ENCODE results near the gene KRTAP3-3. TPM values are rescaled to one million over a fixed set of nuclear protein-coding genes. Genes with fewer than 3 reads are reported as not detected.

KRTAP3-3 gene
- total RNA-seq, 2 experiments from 2014 or later: not detected

DNA sequence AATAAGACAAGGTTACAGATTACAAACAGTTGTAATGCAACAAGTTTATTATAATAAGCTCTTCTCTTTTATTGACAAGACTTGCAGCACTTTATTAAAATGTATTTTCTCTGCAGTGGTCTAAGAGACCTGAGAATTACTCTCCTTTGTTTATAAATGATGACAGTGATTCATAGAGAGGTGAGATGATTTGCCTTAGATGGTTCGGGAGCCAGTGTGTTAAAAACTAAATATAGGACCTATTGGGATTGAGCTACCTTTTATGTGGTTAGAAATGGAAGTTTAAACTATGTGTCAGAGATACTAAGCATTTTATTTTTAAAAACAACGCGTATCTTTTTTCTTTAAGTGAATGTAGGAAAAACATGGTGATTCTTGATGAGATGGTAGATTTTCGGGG is 2.9 kb upstream of the KRTAP3-3 start:
- no peak overlapping the region for H3K4me3 Mint-ChIP-seq
- no peaks in the 10 kb centered on the region for H3K4me1 Mint-ChIP-seq
- H3K9me3 Mint-ChIP-seq (ENCODE audit: low read depth): no peaks in the 10 kb centered on the region
- ATAC-seq (no peak), DNase-seq (no peak)
- peaks cover 57% of the 10 kb centered on the region for H3K27me3 Mint-ChIP-seq
- H3K27ac Mint-ChIP-seq: no peak overlapping the region
- H3K36me3 Mint-ChIP-seq: no peaks in the 10 kb centered on the region
- CTCF ChIA-PET: no interaction called here

DNA sequence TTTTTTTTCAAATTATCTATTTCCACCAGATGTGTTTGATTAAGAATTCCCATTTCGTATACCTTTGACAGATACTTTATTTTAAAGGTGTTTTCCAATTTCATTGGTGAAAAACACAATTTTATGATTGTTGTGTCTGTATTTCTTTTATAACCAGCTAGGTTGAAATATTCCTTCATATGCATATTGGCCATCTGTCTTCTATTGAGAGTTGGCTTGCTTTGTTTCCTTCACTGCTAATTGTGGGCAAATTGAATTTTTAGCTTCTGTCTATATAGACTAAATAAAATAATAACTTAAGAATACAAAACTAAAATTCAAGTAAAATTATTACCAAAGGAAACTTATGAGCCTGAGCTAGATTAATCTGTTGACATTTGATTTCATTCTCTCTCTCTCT is 1.2 kb upstream of the KRTAP3-3 start:
- no peak overlapping the region for H3K27ac Mint-ChIP-seq
- no peaks in the 10 kb centered on the region for H3K36me3 Mint-ChIP-seq
- H3K4me1 Mint-ChIP-seq: no peaks in the 10 kb centered on the region
- no peak for DNase-seq
- peaks cover 62% of the 10 kb centered on the region for H3K27me3 Mint-ChIP-seq
- no peaks in the 10 kb centered on the region for H3K9me3 Mint-ChIP-seq (ENCODE audit: low read depth)
- ATAC-seq: no peak
- no peak overlapping the region for H3K4me3 Mint-ChIP-seq
- CTCF ChIA-PET: no interaction called here

DNA sequence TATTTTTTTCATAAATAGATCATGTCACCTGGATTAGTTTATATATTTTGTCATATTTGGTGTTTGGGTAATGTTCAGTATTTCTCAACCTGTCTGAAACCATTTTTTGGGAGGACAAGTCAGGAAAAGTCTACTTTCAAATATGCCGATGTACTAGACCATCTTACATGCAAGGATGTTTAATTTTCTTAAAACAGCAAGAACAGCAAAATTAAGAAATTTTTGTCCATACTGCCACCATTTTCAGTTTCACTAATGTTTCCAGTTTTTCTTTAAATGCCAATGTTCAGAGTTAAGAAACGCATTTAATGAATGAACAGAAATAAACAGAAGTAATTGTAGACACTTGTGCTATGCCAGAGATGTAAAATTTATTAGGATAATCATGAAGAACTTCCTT is 880 bp downstream of the KRTAP3-3 start:
- no peaks in the 10 kb centered on the region for H3K4me1 Mint-ChIP-seq
- CTCF ChIA-PET: no interaction called here

DNA sequence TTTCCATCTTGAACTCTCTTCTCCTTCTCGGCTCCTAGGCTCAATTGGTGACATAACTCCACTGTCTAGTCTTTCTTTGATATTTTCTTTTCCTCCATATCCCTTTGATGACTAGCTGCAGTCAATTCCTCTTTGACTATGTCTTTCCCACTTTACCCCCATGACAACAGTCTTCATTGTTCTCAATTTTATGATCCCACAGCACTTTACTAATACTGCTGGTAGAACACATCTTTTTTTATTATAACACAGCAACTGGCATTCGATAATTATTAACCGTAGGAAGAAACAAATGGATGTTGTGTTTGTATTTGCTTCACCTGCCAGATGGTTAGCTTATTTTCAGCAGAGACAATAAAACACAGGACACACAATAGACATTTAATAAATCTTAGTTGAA is 1.3 kb downstream of the KRTAP3-3 start:
- no peaks in the 10 kb centered on the region for H3K9me3 Mint-ChIP-seq (ENCODE audit: low read depth)
- CTCF ChIA-PET: no interaction called here
- H3K4me3 Mint-ChIP-seq: no peak overlapping the region
- H3K27ac Mint-ChIP-seq: no peak overlapping the region
- ATAC-seq: no peak
- peaks cover 55% of the 10 kb centered on the region for H3K27me3 Mint-ChIP-seq
- DNase-seq: no peak
- no peaks in the 10 kb centered on the region for H3K4me1 Mint-ChIP-seq
- H3K36me3 Mint-ChIP-seq: no peaks in the 10 kb centered on the region

More for the DNA sequence above, 880 bp downstream of the KRTAP3-3 start:
- ATAC-seq (no peak), DNase-seq (no peak)
- H3K27me3 Mint-ChIP-seq: peaks cover 57% of the 10 kb centered on the region
- no peaks in the 10 kb centered on the region for H3K9me3 Mint-ChIP-seq (ENCODE audit: low read depth)
- H3K27ac Mint-ChIP-seq: no peak overlapping the region
- no peaks in the 10 kb centered on the region for H3K36me3 Mint-ChIP-seq
- H3K4me3 Mint-ChIP-seq: no peak overlapping the region

DNA sequence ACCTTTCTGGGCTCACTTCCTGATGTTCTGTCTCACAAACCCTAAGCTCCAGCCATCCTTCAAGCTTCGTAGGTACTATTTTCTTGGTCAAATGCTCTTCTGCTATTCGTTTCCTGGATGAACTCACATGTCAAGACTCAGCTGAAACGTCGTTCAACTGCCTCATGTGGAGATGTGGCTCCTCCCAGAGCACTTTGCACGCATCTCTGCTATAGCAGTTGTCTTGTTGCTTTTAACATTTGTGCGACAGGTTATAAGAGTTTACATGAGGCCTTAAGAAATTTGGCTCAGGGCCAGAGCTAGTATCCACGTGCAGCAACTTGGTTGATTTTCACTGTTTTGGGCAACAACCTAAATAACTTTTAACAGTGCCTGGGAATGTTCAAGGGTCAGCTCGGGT is 7.0 kb downstream of the KRTAP3-3 start:
- H3K4me3 Mint-ChIP-seq: no peak overlapping the region
- H3K36me3 Mint-ChIP-seq: no peaks in the 10 kb centered on the region
- H3K4me1 Mint-ChIP-seq: no peaks in the 10 kb centered on the region
- DNase-seq (no peak), ATAC-seq (no peak)
- peaks cover 46% of the 10 kb centered on the region for H3K27me3 Mint-ChIP-seq
- H3K9me3 Mint-ChIP-seq (ENCODE audit: low read depth): no peaks in the 10 kb centered on the region
- no peak overlapping the region for H3K27ac Mint-ChIP-seq
- CTCF ChIA-PET: no interaction called here

DNA sequence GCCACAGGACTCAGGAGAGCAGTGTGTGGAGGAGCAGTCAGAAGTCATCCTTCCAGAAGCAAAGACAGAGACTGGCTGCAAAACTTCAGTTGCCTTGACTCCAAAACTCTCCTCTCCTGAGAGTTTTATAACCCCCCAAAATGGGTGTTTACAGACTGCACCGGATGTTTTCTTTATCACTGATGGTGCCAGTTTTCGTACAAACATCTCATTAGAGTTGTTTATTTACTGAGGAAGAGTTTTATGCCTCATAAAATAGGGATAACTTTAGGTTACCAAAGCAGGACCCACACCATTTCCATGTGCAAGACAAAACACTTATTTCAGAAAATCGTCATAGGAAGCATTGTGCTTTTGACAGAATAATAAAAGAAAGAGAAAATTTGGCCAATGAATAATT is 9.7 kb downstream of the KRTAP3-3 start, which contains the start of gene KRT40:
Gene KRT40 (minus strand): TSS at position 101 of the 400 bp plus-strand sequence. CDS start 53 bp downstream, at position 48.
- no peak within 1 kb of the TSS for H3K4me3 Mint-ChIP-seq
- no peak within 1 kb of the TSS for H3K27ac Mint-ChIP-seq
- no peaks in the 10 kb centered on the region for H3K36me3 Mint-ChIP-seq
- ATAC-seq (no peak), DNase-seq (no peak)
- no peaks in the 10 kb centered on the region for H3K9me3 Mint-ChIP-seq (ENCODE audit: low read depth)
- no peaks in the 10 kb centered on the region for H3K4me1 Mint-ChIP-seq
- peaks cover 33% of the 10 kb centered on the region for H3K27me3 Mint-ChIP-seq
- CTCF ChIA-PET: no interaction called here

DNA sequence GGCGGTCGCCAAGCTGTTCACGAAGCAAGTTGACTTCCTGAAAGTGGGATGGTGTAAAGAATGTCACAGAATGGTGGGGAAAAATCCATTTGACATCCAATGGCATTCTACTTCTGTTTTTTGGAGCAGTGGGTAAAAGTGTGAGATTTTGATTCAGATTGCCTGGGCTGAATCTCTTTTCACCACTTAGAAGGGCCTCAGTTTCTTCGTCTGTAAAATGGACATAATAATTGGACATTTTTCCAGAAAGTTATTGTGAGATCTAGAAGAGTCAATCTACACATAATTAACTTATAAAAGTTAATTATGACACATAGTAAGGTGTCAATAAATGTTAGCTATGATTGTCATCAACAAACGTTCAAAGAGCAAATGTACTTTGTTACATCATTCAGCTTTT is 12.8 kb downstream of the KRTAP3-3 start:
- CTCF ChIA-PET: no interaction called here
- H3K27me3 Mint-ChIP-seq: peaks cover 29% of the 10 kb centered on the region

DNA sequence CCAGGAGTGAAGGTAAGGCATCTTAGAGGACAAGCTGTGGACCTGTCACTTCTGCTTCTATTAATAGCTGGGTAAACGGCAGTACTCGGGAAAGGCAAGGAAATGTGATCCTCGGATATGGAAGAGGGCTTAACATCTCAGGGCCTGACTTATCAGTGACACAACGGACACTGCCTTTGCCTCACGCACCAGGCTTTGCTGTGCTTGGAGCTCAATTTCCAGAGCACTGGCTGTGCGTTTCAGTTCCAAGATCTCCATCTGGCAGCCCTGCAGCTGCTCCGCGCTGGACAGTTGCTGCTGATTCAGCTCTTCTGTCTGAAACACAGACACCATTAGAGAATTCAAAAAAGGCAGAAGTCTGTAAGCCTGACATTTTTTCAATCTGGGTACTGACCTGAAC is 13.4 kb downstream of the KRTAP3-3 start:
- no peak for DNase-seq
- no peaks in the 10 kb centered on the region for H3K9me3 Mint-ChIP-seq (ENCODE audit: low read depth)
- H3K4me3 Mint-ChIP-seq: no peak overlapping the region
- no peaks in the 10 kb centered on the region for H3K36me3 Mint-ChIP-seq
- peaks cover 28% of the 10 kb centered on the region for H3K27me3 Mint-ChIP-seq
- H3K4me1 Mint-ChIP-seq: no peaks in the 10 kb centered on the region
- no peak overlapping the region for H3K27ac Mint-ChIP-seq
- ATAC-seq: no peak
- CTCF ChIA-PET: no interaction called here

More for the DNA sequence above, 12.8 kb downstream of the KRTAP3-3 start:
- Mint-ChIP-seq H3K4me1 (no peaks in the 10 kb centered on the region), H3K36me3 (no peaks in the 10 kb centered on the region), H3K4me3 (no peak overlapping the region), H3K9me3 (ENCODE audit: low read depth) (no peaks in the 10 kb centered on the region), H3K27ac (no peak overlapping the region)
- ATAC-seq: no peak
- DNase-seq: no peak

DNA sequence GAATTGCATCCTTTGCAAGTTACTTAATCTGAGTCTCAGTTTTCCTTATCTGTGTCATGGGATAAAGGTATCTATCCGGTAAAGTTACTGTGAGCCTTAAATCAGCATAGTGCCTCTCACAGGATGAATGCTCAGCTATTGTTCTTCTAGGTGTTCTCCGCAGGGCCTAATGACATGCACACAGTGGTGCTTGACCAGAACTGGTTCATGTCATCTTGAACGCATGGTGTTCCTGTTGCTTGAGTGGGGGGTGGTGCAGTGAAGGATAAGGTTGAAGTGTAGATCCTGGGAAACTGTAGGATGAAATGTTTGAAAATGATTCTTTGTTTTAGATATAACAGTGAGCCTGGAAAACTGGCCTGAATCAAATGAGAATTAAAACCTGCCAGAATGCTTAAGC is 13.8 kb downstream of the KRTAP3-3 start:
- Mint-ChIP-seq H3K4me1 (no peaks in the 10 kb centered on the region), H3K36me3 (no peaks in the 10 kb centered on the region), H3K27ac (no peak overlapping the region), H3K9me3 (ENCODE audit: low read depth) (no peaks in the 10 kb centered on the region), H3K27me3 (peaks cover 30% of the 10 kb centered on the region), H3K4me3 (no peak overlapping the region)
- CTCF ChIA-PET: no interaction called here
- no peak for ATAC-seq
- DNase-seq: no peak

DNA sequence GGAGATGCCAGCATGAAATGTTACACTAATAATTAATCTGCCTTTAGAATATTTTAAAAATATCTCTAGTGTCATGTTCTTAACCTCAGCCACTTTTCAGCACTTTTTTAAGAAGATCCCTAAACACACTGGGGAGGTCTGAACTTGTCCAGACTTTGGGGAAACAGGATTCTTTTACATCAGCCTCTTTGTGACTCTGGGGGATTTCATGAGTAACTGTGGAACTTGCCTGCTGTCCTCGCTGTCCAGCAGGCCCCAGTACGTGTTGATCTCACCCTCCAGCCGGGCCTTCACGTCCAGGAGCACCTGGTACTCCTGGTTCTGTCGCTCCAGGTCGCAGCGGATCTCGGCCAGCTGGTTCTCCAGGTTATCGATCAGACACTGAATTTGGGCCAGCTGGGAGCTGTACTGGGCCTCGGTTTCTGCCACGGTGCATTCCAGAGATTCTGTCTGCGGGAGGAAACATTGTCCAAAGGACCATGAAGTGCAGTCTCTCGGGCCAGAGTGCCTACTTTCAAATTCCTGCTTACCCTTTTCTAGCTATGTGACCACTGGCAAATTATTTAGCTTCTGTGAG is 15.3 kb downstream of the KRTAP3-3 start:
- no peaks in the 10 kb centered on the region for H3K9me3 Mint-ChIP-seq (ENCODE audit: low read depth)
- H3K36me3 Mint-ChIP-seq: no peaks in the 10 kb centered on the region
- ATAC-seq (no peak), DNase-seq (no peak)
- no peaks in the 10 kb centered on the region for H3K4me1 Mint-ChIP-seq
- no peak overlapping the region for H3K27ac Mint-ChIP-seq
- H3K27me3 Mint-ChIP-seq: peaks cover 23% of the 10 kb centered on the region
- CTCF ChIA-PET: no interaction called here
- no peak overlapping the region for H3K4me3 Mint-ChIP-seq

DNA sequence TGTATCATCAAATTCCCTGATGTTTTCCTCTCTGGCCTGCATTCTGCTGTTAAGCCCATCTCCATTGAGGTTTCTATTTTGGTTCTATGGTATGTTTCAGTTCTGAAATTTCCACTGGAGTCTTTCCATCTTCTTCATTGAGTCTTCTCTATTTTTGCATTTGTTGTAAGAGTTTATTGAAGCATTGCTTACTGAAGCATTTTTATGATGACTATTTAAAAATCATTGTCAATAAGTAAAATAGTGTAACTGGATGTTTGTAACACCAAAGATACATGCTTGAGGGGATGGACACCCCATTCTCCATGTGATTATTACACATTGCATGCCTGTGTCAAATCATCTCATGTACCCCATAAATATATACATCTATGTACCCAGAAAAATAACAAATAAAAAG is 18.4 kb downstream of the KRTAP3-3 start:
- no peaks in the 10 kb centered on the region for H3K36me3 Mint-ChIP-seq
- H3K4me1 Mint-ChIP-seq: no peaks in the 10 kb centered on the region
- peaks cover 27% of the 10 kb centered on the region for H3K27me3 Mint-ChIP-seq
- no peak overlapping the region for H3K27ac Mint-ChIP-seq
- no peak for DNase-seq
- no peak overlapping the region for H3K4me3 Mint-ChIP-seq
- CTCF ChIA-PET: no interaction called here
- H3K9me3 Mint-ChIP-seq (ENCODE audit: low read depth): no peaks in the 10 kb centered on the region
- no peak for ATAC-seq

DNA sequence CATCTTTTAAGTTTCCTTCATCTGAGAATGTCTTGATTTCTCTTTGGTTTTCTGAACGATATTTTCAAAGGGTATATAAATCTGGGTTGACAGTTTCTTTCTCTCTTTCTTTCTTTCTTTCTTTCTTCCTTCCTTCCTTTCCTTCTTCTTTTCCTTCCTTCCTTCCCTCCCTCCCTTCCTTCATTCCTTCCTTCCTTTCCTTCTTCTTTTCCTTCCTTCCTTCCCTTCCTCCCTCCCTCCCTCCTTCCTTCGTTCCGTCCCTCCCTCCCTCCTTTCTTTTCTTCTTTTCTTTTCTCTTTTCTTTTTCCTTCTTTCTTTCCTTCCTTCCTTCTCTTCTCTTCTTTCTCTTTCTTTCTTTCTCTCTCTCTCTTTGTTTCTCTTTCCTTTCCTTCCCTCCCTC is 19.6 kb downstream of the KRTAP3-3 start:
- peaks cover 27% of the 10 kb centered on the region for H3K27me3 Mint-ChIP-seq
- H3K27ac Mint-ChIP-seq: no peak overlapping the region
- no peak for DNase-seq
- ATAC-seq: no peak
- no peak overlapping the region for H3K4me3 Mint-ChIP-seq
- H3K4me1 Mint-ChIP-seq: no peaks in the 10 kb centered on the region
- no peaks in the 10 kb centered on the region for H3K36me3 Mint-ChIP-seq
- CTCF ChIA-PET: no interaction called here
- H3K9me3 Mint-ChIP-seq (ENCODE audit: low read depth): no peaks in the 10 kb centered on the region

DNA sequence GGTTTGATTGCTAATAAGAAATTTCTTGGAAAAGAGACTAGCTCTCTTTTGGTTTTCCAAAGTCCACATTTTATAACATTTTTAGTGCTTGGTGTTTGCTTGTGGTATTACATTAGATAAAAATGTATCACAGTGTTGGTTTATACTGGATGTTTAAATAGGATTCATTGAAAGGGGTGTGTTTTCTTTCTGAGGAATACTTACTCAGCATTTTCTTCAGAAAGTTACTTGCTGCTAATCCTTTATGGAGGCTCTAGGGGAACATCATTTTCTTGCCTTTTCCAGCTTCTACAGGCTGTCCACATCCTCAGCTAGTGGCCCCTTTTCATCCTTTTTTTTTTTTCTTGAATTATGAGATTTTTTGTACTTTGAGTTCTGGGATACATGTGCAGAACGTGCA is 26.4 kb downstream of the KRTAP3-3 start:
- DNase-seq (no peak), ATAC-seq (no peak)
- Mint-ChIP-seq H3K36me3 (no peaks in the 10 kb centered on the region), H3K4me3 (no peak overlapping the region), H3K4me1 (no peaks in the 10 kb centered on the region), H3K9me3 (ENCODE audit: low read depth) (no peaks in the 10 kb centered on the region), H3K27me3 (peaks cover 18% of the 10 kb centered on the region), H3K27ac (no peak overlapping the region)
- CTCF ChIA-PET: no interaction called here

DNA sequence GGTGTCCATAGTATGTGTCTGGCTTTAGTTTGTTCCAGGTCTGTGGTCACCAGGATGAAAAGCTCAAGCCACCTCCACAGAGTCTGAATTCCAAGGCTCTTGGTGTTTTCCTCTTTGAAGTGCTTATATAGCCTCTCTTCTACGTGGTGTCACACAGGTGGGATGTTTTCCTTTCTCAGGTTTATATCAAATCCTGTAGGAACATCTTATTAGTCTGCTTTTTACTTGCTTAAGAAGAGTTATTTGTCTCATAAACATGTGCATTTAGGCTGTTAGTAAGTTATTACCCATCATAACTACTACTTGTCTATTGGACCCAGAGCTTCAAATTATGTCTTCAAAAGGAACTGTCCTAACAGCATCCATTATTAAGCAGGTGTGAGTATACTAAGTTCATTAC is 27.1 kb downstream of the KRTAP3-3 start, which contains the start of gene KRT39:
Gene KRT39 (minus strand): TSS at position 101 of the 400 bp plus-strand sequence. CDS start 92 bp downstream, at position 9.
- no peak within 1 kb of the TSS for H3K27ac Mint-ChIP-seq
- DNase-seq (no peak), ATAC-seq (no peak)
- CTCF ChIA-PET: no interaction called here
- H3K36me3 Mint-ChIP-seq: no peaks in the 10 kb centered on the region
- peaks cover 15% of the 10 kb centered on the region for H3K27me3 Mint-ChIP-seq
- no peak within 1 kb of the TSS for H3K4me3 Mint-ChIP-seq
- H3K9me3 Mint-ChIP-seq (ENCODE audit: low read depth): no peaks in the 10 kb centered on the region
- no peaks in the 10 kb centered on the region for H3K4me1 Mint-ChIP-seq

DNA sequence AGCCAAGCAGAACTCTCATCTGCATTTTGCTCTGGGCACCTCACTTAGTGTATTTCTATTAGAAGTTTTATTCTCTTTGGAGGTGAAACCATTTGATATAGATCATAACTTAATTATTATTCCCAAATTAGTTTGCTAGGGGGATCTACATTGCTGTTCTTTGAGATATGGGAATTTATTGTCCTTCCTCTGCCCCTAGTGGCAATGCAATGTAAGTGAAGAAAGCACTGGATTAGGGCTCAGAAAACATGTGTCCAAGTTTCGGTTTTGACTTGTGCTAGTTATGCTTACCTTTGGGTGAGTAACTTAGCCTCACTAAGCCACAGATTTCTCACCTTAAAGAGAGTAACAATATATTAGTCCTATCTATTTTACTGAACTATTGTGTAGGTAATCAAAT is 30.1 kb downstream of the KRTAP3-3 start:
- peaks cover 14% of the 10 kb centered on the region for H3K27me3 Mint-ChIP-seq
- ATAC-seq: no peak
- no peak for DNase-seq
- H3K36me3 Mint-ChIP-seq: no peaks in the 10 kb centered on the region
- CTCF ChIA-PET: interaction anchor here (1.0 kb wide), 1 partner anchor 17 kb away, joined by 3 read pairs; no protein-coding TSS in a partner anchor
- no peak overlapping the region for H3K4me3 Mint-ChIP-seq
- no peak overlapping the region for H3K27ac Mint-ChIP-seq
- H3K4me1 Mint-ChIP-seq: peaks cover 2% of the 10 kb centered on the region
- H3K9me3 Mint-ChIP-seq (ENCODE audit: low read depth): no peaks in the 10 kb centered on the region

Data from activated CD8-positive, alpha-beta memory T cell treated with anti-CD3 and anti-CD28 coated beads, Interleukin-2, amount 10 ng/mL, durations not matched to agents 7 days and 5 days (primary cell).